ENCODE measurements around the gene ST3GAL5.

DNA sequence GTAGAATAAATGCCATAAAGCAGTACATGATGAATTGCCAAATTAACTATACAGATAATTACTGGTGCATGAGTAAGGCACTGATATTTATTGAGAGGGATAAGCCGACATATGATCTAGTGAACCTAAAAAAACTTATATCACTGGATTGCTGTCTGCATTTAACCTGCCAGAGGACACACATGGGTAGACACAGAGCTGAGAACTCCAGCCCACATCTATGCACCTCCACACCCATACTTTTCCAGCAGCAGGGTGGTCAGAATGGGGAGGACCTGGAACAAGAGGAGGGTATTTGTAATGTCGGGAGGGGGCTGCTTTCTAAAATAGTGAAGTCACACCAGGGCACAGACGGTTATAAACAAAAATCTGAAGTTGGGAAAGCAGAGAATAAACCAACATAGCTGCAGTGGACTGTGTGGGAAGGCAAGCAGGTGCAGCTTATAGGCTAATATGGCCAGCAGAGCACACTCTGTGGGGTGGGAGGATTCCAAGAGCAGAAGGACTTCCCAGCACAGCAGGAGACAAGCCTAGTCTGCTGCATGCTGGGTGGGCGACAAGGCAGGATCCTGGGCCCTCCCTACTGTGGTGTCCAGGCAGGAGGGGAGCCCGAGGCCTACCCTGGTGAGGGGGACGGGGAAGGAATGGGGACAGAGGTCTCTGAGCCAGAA lies 17.2 kb downstream of the ST3GAL5 start:
- TF ChIP-seq, protein P1, sequence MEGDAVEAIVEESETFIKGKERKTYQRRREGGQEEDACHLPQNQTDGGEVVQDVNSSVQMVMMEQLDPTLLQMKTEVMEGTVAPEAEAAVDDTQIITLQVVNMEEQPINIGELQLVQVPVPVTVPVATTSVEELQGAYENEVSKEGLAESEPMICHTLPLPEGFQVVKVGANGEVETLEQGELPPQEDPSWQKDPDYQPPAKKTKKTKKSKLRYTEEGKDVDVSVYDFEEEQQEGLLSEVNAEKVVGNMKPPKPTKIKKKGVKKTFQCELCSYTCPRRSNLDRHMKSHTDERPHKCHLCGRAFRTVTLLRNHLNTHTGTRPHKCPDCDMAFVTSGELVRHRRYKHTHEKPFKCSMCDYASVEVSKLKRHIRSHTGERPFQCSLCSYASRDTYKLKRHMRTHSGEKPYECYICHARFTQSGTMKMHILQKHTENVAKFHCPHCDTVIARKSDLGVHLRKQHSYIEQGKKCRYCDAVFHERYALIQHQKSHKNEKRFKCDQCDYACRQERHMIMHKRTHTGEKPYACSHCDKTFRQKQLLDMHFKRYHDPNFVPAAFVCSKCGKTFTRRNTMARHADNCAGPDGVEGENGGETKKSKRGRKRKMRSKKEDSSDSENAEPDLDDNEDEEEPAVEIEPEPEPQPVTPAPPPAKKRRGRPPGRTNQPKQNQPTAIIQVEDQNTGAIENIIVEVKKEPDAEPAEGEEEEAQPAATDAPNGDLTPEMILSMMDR (IDR thresholded peaks at IDR 0.05; ENCODE audit: insufficient read depth, low read depth, low read length): no peak
- no peak for TF ChIP-seq EZH2 (IDR thresholded peaks at IDR 0.05; ENCODE audit: insufficient read depth, low read length)

Data from astrocyte (in vitro differentiated cells and primary cell).